Cardiac fibroblast (primary cell): ENCODE data around the gene TLR1.

Source experiments
- DNase-seq, 2 donors: peaks; one replicate each; pipeline versions ENCODE4 v3.0.0 to v3.0.0-alpha.2; 2010; ENCODE audit warnings: low read depth in 2 of 2
- H3K4me3 ChIP-seq, 2 donors: replicated peaks in 1 of 2; 1 replicate in 1 of 2; 2 replicates in 1 of 2; pipeline ENCODE4 v1.5.1; 2011; ENCODE audit warnings: low read depth in 2 of 2, low read length in 2 of 2, mild to moderate bottlenecking in 2 of 2, moderate library complexity in 1 of 2
- TF ChIP-seq, protein P1 (sequence below): IDR thresholded peaks from one replicate; pipeline ENCODE4 v1.5.1; 2011; ENCODE audit warnings: low read depth, mild to moderate bottlenecking, low read length, inconsistent platforms

TLR1 gene

DNA sequence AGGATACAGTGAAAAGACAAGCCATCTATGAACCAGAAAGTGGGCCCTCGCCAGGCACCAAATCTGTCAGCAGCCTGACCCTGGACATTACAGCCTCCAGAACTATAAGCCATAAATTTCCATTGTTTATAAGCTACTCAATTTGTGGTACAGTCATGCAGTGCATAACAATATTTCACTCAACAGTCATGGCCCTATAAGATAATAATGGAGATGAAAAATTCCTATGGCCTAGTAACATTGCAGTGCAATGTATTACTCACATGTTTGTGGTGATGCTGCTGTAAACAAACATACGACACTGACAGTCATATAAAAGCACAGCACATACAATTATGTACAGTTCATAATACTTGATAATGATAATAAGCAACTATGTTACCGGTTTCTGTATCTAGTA lies 17.1 kb upstream of the TLR1 start:
- TF ChIP-seq, protein P1, sequence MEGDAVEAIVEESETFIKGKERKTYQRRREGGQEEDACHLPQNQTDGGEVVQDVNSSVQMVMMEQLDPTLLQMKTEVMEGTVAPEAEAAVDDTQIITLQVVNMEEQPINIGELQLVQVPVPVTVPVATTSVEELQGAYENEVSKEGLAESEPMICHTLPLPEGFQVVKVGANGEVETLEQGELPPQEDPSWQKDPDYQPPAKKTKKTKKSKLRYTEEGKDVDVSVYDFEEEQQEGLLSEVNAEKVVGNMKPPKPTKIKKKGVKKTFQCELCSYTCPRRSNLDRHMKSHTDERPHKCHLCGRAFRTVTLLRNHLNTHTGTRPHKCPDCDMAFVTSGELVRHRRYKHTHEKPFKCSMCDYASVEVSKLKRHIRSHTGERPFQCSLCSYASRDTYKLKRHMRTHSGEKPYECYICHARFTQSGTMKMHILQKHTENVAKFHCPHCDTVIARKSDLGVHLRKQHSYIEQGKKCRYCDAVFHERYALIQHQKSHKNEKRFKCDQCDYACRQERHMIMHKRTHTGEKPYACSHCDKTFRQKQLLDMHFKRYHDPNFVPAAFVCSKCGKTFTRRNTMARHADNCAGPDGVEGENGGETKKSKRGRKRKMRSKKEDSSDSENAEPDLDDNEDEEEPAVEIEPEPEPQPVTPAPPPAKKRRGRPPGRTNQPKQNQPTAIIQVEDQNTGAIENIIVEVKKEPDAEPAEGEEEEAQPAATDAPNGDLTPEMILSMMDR: no peak
- H3K4me3 ChIP-seq: no peak overlapping the region
- DNase-seq: peak in 1 of 2 donors; percentile 19

DNA sequence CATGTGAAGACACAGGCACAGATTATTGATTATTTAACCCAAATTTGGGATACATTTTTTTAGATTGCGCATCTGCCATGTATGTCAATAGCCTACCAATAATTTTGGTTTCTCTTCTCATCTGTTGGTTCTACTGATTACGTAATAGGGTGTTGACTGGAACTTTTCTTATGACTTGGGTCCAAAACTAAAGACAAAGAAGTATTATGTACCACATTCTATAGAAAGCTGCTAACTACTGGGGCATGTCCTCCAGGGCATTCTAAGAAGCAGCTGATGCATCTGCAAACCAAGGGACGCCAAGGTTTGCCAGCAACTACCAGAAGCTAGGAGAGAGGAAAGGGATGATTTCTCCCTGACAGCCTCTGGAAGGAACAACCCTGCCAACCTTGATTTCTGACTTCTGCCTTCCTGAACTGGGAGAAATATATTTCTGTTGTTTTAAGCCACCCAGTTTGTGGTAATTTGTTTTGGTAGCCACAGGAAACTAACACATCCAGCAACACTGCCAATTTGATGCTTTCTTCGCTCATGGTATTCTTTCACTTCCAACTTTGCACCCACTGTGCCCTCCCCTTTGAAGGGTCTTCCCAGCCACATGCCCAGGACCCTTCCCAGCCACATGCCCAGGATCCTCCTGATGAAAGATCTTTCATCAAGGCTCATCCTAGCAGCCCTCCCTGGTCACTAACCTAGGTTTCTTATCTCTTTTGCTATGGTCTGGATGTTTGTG lies 15.9 kb upstream of the TLR1 start:
- TF ChIP-seq, protein P1: no peak
- H3K4me3 ChIP-seq: no peak overlapping the region
- DNase-seq: no peak

DNA sequence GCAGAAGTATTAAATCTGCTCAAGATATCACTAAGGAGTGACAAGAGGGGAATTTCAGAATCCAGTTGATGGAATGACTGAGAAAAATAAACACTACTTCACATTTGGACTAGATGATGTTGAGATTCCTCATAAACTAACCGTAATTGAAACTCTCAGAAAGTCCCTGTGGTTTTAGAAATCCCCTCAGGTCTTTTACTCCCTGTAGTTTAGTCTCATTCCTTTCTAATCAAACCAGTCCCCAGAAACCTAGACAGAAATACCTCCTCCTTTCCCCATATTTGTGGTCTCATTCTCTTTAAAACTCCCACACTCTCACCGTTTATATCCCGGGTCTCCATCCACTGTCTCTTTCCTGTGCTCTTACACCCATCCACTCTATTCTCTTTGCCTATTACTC lies 15.0 kb upstream of the TLR1 start:
- H3K4me3 ChIP-seq: no peak overlapping the region
- TF ChIP-seq, protein P1: no peak
- DNase-seq: no peak

DNA sequence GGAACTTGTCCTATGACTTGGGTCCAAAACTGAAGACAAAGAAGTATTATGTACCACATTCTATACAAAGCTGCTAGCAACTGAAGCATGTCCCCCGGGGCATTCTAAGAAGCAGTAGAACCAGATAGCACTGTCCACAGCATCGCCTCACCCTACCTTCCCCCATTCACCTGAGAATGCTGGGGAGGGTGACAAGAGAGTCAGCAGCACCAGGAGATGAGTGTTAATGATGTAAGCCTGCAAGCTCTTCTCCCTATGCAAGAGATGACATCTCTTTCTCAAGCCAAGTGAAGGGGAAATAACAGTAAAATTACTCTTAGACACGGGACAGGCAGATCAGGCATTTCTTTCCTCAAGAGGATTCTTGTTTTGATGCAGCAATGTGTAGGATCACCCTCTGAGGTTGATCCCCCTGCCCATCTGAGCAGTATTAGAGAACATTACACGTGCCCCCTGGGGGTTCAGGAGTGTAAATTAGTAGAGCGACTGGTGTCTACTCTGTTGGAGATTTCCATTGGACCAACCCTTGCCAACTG lies 13.9 kb upstream of the TLR1 start:
- DNase-seq: no peak
- H3K4me3 ChIP-seq: no peak overlapping the region
- TF ChIP-seq, protein P1: no peak

DNA sequence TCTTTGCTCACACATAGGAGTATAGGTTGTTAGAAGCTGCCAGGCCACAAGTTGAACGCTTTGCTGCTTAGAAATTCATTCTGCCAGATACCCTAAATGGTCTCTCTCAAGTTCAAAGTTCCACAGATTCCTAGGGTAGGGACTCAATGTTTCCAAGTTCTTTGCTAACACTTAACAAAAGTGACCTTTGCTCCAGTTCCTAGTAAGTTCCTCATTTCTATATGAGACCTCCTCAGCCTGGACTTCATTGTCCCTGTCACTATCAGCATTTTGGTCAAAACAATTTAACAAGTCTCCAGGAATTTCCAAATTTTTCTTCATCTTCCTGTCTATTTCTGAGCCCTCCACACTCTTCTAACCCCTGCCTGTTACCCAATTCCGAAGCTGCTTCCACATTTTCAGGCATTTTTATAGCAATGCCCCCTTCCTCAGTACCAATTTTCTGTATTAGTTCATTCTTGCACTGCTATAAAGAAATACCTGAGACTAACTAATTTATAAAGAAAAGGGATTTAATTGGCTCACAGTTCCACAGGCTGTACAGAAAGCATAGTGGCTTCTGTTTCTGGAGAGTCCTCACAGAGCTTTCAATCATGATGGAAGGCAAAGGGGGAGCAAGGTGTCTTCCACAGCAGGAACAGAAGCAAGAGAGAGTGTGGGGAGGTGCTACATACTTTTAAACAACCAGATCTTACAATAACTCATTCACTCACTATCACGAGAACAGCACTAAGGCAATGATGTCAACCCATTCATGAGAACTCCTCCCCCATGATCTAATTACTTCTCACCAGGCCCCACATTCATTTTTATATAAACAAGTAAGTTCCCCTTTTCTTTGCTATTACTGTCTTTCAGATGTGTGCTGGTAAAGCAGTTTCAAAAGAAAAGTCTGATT lies 11.5 kb upstream of the TLR1 start:
- H3K4me3 ChIP-seq: no peak overlapping the region
- DNase-seq: peak in 1 of 2 donors; percentile 29
- TF ChIP-seq, protein P1: no peak

DNA sequence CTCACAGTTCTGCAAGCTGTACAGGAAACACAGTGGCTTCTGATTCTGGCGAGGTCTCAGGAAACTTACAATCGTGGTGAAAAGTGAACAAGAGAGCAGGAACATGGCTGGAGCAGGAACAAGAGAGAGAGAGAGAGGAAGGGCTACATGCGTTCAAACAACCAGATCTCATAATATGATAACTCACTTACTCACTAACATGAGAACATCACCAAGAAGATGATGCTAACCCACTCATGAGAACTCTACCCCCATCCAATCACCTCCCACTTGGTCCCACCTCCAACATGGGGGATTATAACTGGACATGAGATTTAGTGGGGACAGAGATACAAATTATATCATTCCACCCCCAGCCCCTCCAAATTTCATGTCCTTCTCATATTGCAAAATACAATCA lies 9.8 kb upstream of the TLR1 start:
- DNase-seq: no peak
- TF ChIP-seq, protein P1: no peak
- no peak overlapping the region for H3K4me3 ChIP-seq
